ENCODE results near the gene ANKRD62.

- TF ChIP-seq CTCF (IDR thresholded peaks at IDR 0.05; ENCODE audit: low read depth, low read length) = no peak
- TF ChIP-seq EZH2phosphoT487 (IDR thresholded peaks at IDR 0.05; ENCODE audit: low read depth) = no peak
These were observed 65.8 kb downstream of the ANKRD62 start for GRCh38 chr18:12159446-12159845.

Measured in OCI-LY3 (cell line).